HepG2 (cell line): ENCODE measurements around the gene SMAD6. TPM values are rescaled to one million over a fixed set of nuclear protein-coding genes. Genes with fewer than 3 reads are reported as not detected.

Source experiments
- ATAC-seq: fragments of 200-7000 bp; cut with Tn5 transposase; 3 replicates; pipeline ENCODE4 v1.9.1; 2020; ENCODE audit warnings: mild to moderate bottlenecking, moderate library complexity
- BruUV-seq: library from RNA; stranded (reverse); fragments of 400-500 nt; replicated peaks from 2 replicates; lab custom pipeline; 2021; lab: Mats Ljungman, UMichigan
- CTCF ChIA-PET: fragments of 300-600 bp; formaldehyde crosslinking; extraction: SDS; loops from one replicate; lab custom pipeline; 2021; ENCODE audit warnings: low total read pairs, inconsistent platforms, low intra/inter-chr PET ratio; lab: Yijun Ruan, JAX
- POLR2A ChIA-PET: fragments of 350-600 bp; sonication (Branson Sonifier 250); formaldehyde crosslinking; loops from one replicate; lab custom pipeline; 2020; ENCODE audit warnings: antibody characterized with exemption, inconsistent platforms; lab: Yijun Ruan, JAX
- DNase-seq: peaks from one replicate; pipeline ENCODE4 v3.0.0-alpha.2; 2015; ENCODE audit warnings: low spot score
- FAIRE-seq: peaks from 3 replicates; lab custom pipeline; 2011; peaks lifted over from hg19 to GRCh38; lab: Jason Lieb, UNC
- H2AFZ ChIP-seq: one replicate; pipeline ENCODE4 v1.6.1; 2011; ENCODE audit warnings: low read length, inconsistent platforms
- H3K27ac ChIP-seq: fragments of 300-600 bp; 3 replicates; pipeline ENCODE4 v1.8.0; 2011; ENCODE audit warnings: mixed run types, mild to moderate bottlenecking, mixed read lengths, low read length, inconsistent platforms; ENCODE audit not compliant: insufficient read depth; ENCODE audit errors: extremely low read length
- H3K27me3 ChIP-seq, 2 experiments: fragments of 200-600 bp in 1 of 2; 2 replicates in 1 of 2; 3 replicates in 1 of 2; pipeline versions ENCODE4 v1.6.0 to v1.8.0; 2011; ENCODE audit warnings: low read length in 2 of 2, mild to moderate bottlenecking in 2 of 2, moderate library complexity in 2 of 2, inconsistent platforms in 1 of 2; ENCODE audit not compliant: insufficient read depth in 2 of 2, control insufficient read depth in 1 of 2
- H3K36me3 ChIP-seq, 2 experiments: fragments of 200-600 bp in 1 of 2; replicated peaks in 1 of 2; 2 replicates in 1 of 2; 3 replicates in 1 of 2; pipeline versions ENCODE4 v1.5.1 to v1.8.0; 2011; ENCODE audit warnings: low read length in 2 of 2, inconsistent platforms in 1 of 2; ENCODE audit not compliant: insufficient read depth in 2 of 2, control insufficient read depth in 1 of 2
- H3K4me1 ChIP-seq: 2 replicates; pipeline ENCODE4 v1.5.1; 2012; ENCODE audit warnings: low read length, inconsistent platforms; ENCODE audit not compliant: insufficient read depth
- H3K4me2 ChIP-seq: 2 replicates; pipeline ENCODE4 v1.6.0; 2011; ENCODE audit warnings: low read depth, low read length, inconsistent platforms
- H3K4me3 ChIP-seq, 3 experiments: fragments of 200-600 bp in 1 of 3; sonication (generic), shearing (Covaris generic) in 1 of 3; replicated peaks in 1 of 3; 2 replicates each; pipeline ENCODE4 v1.5.1; 2011 to 2016; ENCODE audit warnings: low read length in 3 of 3, inconsistent platforms in 2 of 3, low read depth in 2 of 3, mild to moderate bottlenecking in 2 of 3, control low read depth in 1 of 3, mixed read lengths in 1 of 3; ENCODE audit not compliant: insufficient read depth in 1 of 3
- H3K79me2 ChIP-seq: one replicate; pipeline ENCODE4 v1.6.1; 2011; ENCODE audit warnings: low read length, inconsistent platforms; ENCODE audit not compliant: insufficient read depth
- H3K9ac ChIP-seq: 2 replicates; pipeline ENCODE4 v1.6.0; 2011; ENCODE audit warnings: mild to moderate bottlenecking, low read depth, low read length, inconsistent platforms; ENCODE audit not compliant: insufficient read depth
- H3K9me3 ChIP-seq: 2 replicates; pipeline ENCODE4 v1.5.1; 2012; ENCODE audit warnings: mild to moderate bottlenecking, low read length
- H4K20me1 ChIP-seq: 2 replicates; pipeline ENCODE4 v1.6.0; 2011; ENCODE audit warnings: inconsistent platforms, mild to moderate bottlenecking, low read length, moderate library complexity; ENCODE audit not compliant: insufficient read depth
- AGO2 ChIP-seq: fragments of 200-400 bp; formaldehyde crosslinking; optimal IDR thresholded peaks from 2 replicates; pipeline ENCODE3; 2017; ENCODE audit warnings: mild to moderate bottlenecking, low read depth, low read length, moderate library complexity
- ATRX ChIP-seq: sonication (generic); formaldehyde crosslinking; IDR thresholded peaks from 2 replicates; pipeline ENCODE4 v1.4.0; 2020; ENCODE audit warnings: missing genetic modification reagents, borderline replicate concordance
- CEBPG ChIP-seq: IDR thresholded peaks from 2 replicates; pipeline ENCODE4 v1.6.1; 2016
- FLYWCH1 ChIP-seq: sonication (generic); formaldehyde crosslinking; IDR thresholded peaks from 2 replicates; pipeline ENCODE4 v1.8.1; 2023; ENCODE audit warnings: mild to moderate bottlenecking, missing genetic modification reagents
- GFI1 ChIP-seq: sonication (generic); formaldehyde crosslinking; IDR thresholded peaks from 2 replicates; pipeline ENCODE4 v1.5.0; 2020; ENCODE audit warnings: missing genetic modification reagents, mild to moderate bottlenecking, borderline replicate concordance
- KLF13 ChIP-seq: sonication (generic); formaldehyde crosslinking; IDR thresholded peaks from 2 replicates; pipeline ENCODE4 v1.4.0; 2020; ENCODE audit warnings: mild to moderate bottlenecking, missing genetic modification reagents
- TRIM24 ChIP-seq: sonication (generic); formaldehyde crosslinking; IDR thresholded peaks from 2 replicates; pipeline ENCODE4 v1.8.0; 2022; ENCODE audit warnings: mild to moderate bottlenecking, missing genetic modification reagents
- ZNF230 ChIP-seq: sonication (generic); formaldehyde crosslinking; IDR thresholded peaks from 2 replicates; pipeline ENCODE4 v1.4.0; 2020; ENCODE audit warnings: mild to moderate bottlenecking, missing genetic modification reagents
- ZNF234 ChIP-seq: sonication (generic); formaldehyde crosslinking; conservative IDR thresholded peaks from 2 replicates; pipeline ENCODE4 v1.5.1; 2020; ENCODE audit warnings: mild to moderate bottlenecking, missing genetic modification reagents
- ZNF33A ChIP-seq: sonication (generic); formaldehyde crosslinking; IDR thresholded peaks from 2 replicates; pipeline ENCODE4 v1.5.1; 2020; ENCODE audit warnings: missing genetic modification reagents, mild to moderate bottlenecking, moderate library complexity, borderline replicate concordance
- ZNF460 ChIP-seq: sonication (generic); formaldehyde crosslinking; IDR thresholded peaks from 2 replicates; pipeline ENCODE4 v1.5.1; 2020; ENCODE audit warnings: missing genetic modification reagents, mild to moderate bottlenecking, borderline replicate concordance
- WGBS: methylation state at CpG from one replicate; pipeline ENCODE4 v1.1.6; 2017; ENCODE audit warnings: low lambda C conversion rate; 5-methylcytosine and 5-hydroxymethylcytosine counted together
- in situ Hi-C: cut with HindIII; loops from 2 replicates; pipeline ENCODE4 v1.10.0; 2017; ENCODE audit warnings: low pct_unique_long_range_greater_than_20kb; ENCODE audit not compliant: extremely low pct_ligation_motif_present
- intact Hi-C: fragments of 100-400 bp; cut with micrococcal nuclease; formaldehyde crosslinking; loops from one replicate; pipeline ENCODE4 v1.10.0; 2022; ENCODE audit not compliant: unreplicated experiment
- polyA plus RNA-seq, 8 experiments: library from polyadenylated mRNA; depleted of rRNA in 3 of 8; stranded (reverse) in 7 of 8; unstranded in 1 of 8; fragments of >200 nt; fragmentation: Illumina TruSeq in 4 of 8; extraction: Trizol in 4 of 8; gene quantifications; 2 replicates each; pipeline versions ENCODE4 v1.2.1 to v1.2.3, GENCODE V29; 2011 to 2016; ENCODE audit warnings: low read depth in 4 of 8, missing spikeins in 1 of 8, mixed read lengths in 1 of 8; ENCODE audit not compliant: insufficient read depth in 1 of 8
- total RNA-seq, 5 experiments: library from RNA; depleted of rRNA; stranded (reverse); fragments of >200 nt; fragmentation: Illumina TruSeq; extraction: Trizol; gene quantifications; 2 replicates each; pipeline ENCODE4 v1.2.3, GENCODE V29; 2016; ENCODE audit warnings: low read depth in 1 of 5
- TF ChIP-seq, protein P1 (sequence below): sonication (generic); formaldehyde crosslinking; IDR thresholded peaks from 2 replicates; pipeline ENCODE4 v1.5.1; 2020; ENCODE audit warnings: mild to moderate bottlenecking, moderate library complexity, missing genetic modification reagents
- TF ChIP-seq, protein P2 (sequence below): sonication (generic); formaldehyde crosslinking; IDR thresholded peaks from 2 replicates; pipeline ENCODE4 v1.4.0; 2020; ENCODE audit warnings: missing genetic modification reagents
- TF ChIP-seq, protein P3 (sequence below): IDR thresholded peaks from 2 replicates; pipeline ENCODE4 v1.6.1; 2012; ENCODE audit warnings: low read depth, low read length, improper control_type of control experiment
- TF ChIP-seq, protein P4 (sequence below): sonication (generic); formaldehyde crosslinking; conservative IDR thresholded peaks from 2 replicates; pipeline ENCODE4 v1.4.0; 2020; ENCODE audit warnings: missing genetic modification reagents
- TF ChIP-seq, protein P5 (sequence below): sonication (generic); formaldehyde crosslinking; IDR thresholded peaks from 2 replicates; pipeline ENCODE4 v1.8.1; 2023; ENCODE audit warnings: mild to moderate bottlenecking, missing genetic modification reagents, borderline replicate concordance

The SMAD6 gene
- total and polyA plus RNA-seq, 2 of the 13 experiments (the other 11 are each of a cell fraction or from before 2014, with no cell fraction given) = 3.3 to 4.4 TPM

DNA sequence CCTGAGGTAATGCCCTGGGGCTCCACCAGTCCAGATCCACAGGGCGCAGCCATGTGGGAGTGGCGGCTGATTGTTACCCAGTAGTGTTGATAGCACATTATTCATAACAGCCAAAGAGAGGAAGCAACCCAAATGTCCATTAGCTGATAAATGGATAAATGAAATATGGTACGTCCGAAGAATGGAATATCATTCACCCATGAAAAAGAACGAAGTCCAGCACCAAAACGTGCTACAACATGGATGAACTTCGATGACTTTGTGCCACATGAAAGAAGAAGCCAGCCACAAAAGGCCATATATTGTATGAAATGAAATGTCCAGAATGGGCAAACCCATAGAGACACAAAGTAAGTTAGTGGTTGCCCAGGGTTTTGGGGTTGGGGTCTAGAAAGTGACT is 6.4 kb downstream of the SMAD6 start (continued):
- no peak for TF ChIP-seq ZNF234 (CRISPR knock-in tag)
- TF ChIP-seq, protein P1, sequence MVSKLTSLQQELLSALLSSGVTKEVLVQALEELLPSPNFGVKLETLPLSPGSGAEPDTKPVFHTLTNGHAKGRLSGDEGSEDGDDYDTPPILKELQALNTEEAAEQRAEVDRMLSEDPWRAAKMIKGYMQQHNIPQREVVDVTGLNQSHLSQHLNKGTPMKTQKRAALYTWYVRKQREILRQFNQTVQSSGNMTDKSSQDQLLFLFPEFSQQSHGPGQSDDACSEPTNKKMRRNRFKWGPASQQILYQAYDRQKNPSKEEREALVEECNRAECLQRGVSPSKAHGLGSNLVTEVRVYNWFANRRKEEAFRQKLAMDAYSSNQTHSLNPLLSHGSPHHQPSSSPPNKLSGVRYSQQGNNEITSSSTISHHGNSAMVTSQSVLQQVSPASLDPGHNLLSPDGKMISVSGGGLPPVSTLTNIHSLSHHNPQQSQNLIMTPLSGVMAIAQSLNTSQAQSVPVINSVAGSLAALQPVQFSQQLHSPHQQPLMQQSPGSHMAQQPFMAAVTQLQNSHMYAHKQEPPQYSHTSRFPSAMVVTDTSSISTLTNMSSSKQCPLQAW (CRISPR knock-in tag) = no peak
- TF ChIP-seq FLYWCH1 = no peak
- TF ChIP-seq ATRX (CRISPR knock-in tag) = no peak
- TF ChIP-seq, protein P2, sequence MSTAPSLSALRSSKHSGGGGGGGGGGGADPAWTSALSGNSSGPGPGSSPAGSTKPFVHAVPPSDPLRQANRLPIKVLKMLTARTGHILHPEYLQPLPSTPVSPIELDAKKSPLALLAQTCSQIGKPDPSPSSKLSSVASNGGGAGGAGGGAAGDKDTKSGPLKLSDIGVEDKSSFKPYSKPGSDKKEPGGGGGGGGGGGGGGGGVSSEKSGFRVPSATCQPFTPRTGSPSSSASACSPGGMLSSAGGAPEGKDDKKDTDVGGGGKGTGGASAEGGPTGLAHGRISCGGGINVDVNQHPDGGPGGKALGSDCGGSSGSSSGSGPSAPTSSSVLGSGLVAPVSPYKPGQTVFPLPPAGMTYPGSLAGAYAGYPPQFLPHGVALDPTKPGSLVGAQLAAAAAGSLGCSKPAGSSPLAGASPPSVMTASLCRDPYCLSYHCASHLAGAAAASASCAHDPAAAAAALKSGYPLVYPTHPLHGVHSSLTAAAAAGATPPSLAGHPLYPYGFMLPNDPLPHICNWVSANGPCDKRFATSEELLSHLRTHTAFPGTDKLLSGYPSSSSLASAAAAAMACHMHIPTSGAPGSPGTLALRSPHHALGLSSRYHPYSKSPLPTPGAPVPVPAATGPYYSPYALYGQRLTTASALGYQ (CRISPR knock-in tag) = no peak
- TF ChIP-seq, protein P3, sequence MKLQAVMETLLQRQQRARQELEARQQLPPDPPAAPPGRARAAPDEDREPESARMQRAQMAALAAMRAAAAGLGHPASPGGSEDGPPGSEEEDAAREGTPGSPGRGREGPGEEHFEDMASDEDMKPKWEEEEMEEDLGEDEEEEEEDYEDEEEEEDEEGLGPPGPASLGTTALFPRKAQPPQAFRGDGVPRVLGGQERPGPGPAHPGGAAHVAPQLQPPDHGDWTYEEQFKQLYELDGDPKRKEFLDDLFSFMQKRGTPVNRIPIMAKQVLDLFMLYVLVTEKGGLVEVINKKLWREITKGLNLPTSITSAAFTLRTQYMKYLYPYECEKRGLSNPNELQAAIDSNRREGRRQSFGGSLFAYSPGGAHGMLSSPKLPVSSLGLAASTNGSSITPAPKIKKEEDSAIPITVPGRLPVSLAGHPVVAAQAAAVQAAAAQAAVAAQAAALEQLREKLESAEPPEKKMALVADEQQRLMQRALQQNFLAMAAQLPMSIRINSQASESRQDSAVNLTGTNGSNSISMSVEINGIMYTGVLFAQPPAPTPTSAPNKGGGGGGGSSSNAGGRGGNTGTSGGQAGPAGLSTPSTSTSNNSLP = no peak
- TF ChIP-seq KLF13 = no peak
- TF ChIP-seq GFI1 = no peak
- TF ChIP-seq, all 625 proteins: peak for 0

DNA sequence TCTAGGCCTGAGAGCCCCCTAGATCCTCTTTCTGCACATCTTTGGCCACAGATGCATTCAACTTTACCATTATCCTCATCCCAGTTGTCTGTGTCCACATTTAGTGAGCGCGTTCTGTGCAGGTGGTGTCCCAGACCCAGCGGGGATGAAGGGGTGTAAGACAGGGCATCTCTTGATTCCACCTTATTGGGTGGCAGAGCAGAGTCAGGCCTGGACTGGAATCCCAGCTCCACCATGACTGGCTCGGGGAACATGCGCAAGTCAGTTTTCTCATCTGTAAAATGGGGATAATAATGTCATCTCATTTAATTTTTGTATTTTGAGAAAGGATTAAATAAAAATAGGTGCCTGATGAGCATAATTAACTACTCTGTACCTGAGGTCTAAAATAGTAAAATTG is 7.8 kb downstream of the SMAD6 start:
- no TSS peak for BruUV-seq
- no peak overlapping the region for H2AFZ ChIP-seq
- intact Hi-C loops (no loop called here), in situ Hi-C loops (no loop called here)
- CTCF ChIA-PET = no interaction called here
- H3K4me3 ChIP-seq = no peak overlapping the region
- FAIRE-seq (no peak), DNase-seq (no peak), ATAC-seq (no peak)
- H3K4me1 ChIP-seq = peaks cover 40% of the 10 kb centered on the region
- no peaks in the 10 kb centered on the region for H3K9me3 ChIP-seq
- no peak overlapping the region for H3K27ac ChIP-seq
- POLR2A ChIA-PET = no interaction called here
- WGBS = 92% methylated on average over 5 of the region's 5 CpGs
- H4K20me1 ChIP-seq = 0 out of 2 replicates have a peak, but pooled peaks cover 4% of the 10 kb centered on the region
- H3K4me2 ChIP-seq = no peak overlapping the region
- no peaks in the 10 kb centered on the region; a peak in 1 of 5 replicates for H3K36me3 ChIP-seq
- peaks cover 6% of the 10 kb centered on the region for H3K79me2 ChIP-seq
- no peaks in the 10 kb centered on the region for H3K27me3 ChIP-seq
- H3K9ac ChIP-seq = no peak overlapping the region
- no peak for TF ChIP-seq ZNF460
- no peak for TF ChIP-seq TRIM24
- TF ChIP-seq, protein P4, sequence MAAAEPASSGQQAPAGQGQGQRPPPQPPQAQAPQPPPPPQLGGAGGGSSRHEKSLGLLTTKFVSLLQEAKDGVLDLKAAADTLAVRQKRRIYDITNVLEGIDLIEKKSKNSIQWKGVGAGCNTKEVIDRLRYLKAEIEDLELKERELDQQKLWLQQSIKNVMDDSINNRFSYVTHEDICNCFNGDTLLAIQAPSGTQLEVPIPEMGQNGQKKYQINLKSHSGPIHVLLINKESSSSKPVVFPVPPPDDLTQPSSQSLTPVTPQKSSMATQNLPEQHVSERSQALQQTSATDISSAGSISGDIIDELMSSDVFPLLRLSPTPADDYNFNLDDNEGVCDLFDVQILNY (CRISPR knock-in tag) = no peak
- TF ChIP-seq ZNF33A (CRISPR knock-in tag) = no peak
- no peak for TF ChIP-seq ZNF230 (CRISPR knock-in tag)
- TF ChIP-seq, protein P5, sequence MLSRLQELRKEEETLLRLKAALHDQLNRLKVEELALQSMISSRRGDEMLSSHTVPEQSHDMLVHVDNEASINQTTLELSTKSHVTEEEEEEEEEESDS (CRISPR knock-in tag) = no peak
- no peak for TF ChIP-seq AGO2
- TF ChIP-seq CEBPG (CRISPR knock-in tag) = no peak
